RWPE1 (cell line): ENCODE measurements around the gene FAM229A.

Experiments
- CTCF ChIA-PET: fragments of 350-600 bp; sonication (Branson Sonifier 250); formaldehyde crosslinking; extraction: SDS; loops from one replicate; lab custom pipeline; 2021; lab: Yijun Ruan, JAX
- POLR2A ChIA-PET: fragments of 400-600 bp; formaldehyde crosslinking; extraction: SDS; loops from one replicate; lab custom pipeline; 2020; ENCODE audit warnings: antibody characterized with exemption; ENCODE audit not compliant: low non-redundant PET; lab: Yijun Ruan, JAX
- DNase-seq: peaks from one replicate; pipeline ENCODE4 v3.0.0; 2012; ENCODE audit warnings: low spot score
- H3K27ac ChIP-seq: fragments of 450-650 bp; 2 replicates; pipeline ENCODE4 v1.5.1; 2017
- TF ChIP-seq, protein P1 (sequence below): fragments of 450-650 bp; conservative IDR thresholded peaks from 2 replicates; pipeline ENCODE4 v1.5.1; 2017; ENCODE audit warnings: low read depth, mild to moderate bottlenecking

FAM229A gene

DNA sequence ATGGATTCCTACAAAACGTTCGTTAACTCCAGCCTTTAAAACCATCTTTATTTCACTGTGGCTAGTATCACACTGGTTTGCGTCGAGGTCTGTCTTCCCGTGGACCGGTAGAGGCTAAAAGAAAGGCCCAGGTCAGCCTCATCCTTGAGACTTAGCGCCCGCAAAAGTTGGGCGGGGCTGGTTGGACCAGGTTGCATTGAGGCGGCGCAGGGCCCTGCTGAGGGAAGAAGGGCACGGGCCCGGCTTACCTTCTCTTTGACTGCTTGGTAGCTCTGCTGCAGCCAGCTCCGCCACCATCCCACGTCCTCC is 31.5 kb upstream of the FAM229A start:
- peak overlapping the region; percentile 85 for H3K27ac ChIP-seq
- DNase-seq = peak; percentile 51
- POLR2A ChIA-PET = interaction anchor here (0.6 kb wide), 1 partner anchor 116 kb away, joined by 5 read pairs; no protein-coding TSS in a partner anchor
- TF ChIP-seq, protein P1, sequence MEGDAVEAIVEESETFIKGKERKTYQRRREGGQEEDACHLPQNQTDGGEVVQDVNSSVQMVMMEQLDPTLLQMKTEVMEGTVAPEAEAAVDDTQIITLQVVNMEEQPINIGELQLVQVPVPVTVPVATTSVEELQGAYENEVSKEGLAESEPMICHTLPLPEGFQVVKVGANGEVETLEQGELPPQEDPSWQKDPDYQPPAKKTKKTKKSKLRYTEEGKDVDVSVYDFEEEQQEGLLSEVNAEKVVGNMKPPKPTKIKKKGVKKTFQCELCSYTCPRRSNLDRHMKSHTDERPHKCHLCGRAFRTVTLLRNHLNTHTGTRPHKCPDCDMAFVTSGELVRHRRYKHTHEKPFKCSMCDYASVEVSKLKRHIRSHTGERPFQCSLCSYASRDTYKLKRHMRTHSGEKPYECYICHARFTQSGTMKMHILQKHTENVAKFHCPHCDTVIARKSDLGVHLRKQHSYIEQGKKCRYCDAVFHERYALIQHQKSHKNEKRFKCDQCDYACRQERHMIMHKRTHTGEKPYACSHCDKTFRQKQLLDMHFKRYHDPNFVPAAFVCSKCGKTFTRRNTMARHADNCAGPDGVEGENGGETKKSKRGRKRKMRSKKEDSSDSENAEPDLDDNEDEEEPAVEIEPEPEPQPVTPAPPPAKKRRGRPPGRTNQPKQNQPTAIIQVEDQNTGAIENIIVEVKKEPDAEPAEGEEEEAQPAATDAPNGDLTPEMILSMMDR = no peak
- CTCF ChIA-PET = interaction anchor here (0.7 to 1.0 kb wide), 2 partner anchors 11 to 336 kb away, joined by 3 read pairs; no protein-coding TSS in a partner anchor

DNA sequence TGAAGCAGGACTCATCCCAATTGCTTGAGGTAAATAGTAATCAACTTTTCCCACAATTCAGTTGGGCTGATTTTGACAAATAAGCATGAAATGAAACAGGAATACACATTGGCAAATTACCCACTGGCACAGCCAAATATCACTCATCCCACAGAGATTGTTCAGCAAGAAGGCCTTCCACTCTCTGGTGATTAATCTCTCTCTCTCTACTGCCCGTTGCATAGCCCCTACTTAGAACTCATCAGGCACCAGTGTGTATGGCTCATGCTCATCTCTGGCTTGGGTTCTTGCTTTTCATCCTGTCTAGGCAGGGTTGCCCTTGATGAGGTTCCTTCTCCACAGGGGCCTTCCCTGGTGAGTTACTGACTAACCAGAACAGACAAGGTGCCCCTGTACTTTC is 30.9 kb upstream of the FAM229A start:
- TF ChIP-seq, protein P1 = no peak
- DNase-seq = no peak
- no peak overlapping the region for H3K27ac ChIP-seq
- CTCF ChIA-PET = no interaction called here
- POLR2A ChIA-PET = no interaction called here

DNA sequence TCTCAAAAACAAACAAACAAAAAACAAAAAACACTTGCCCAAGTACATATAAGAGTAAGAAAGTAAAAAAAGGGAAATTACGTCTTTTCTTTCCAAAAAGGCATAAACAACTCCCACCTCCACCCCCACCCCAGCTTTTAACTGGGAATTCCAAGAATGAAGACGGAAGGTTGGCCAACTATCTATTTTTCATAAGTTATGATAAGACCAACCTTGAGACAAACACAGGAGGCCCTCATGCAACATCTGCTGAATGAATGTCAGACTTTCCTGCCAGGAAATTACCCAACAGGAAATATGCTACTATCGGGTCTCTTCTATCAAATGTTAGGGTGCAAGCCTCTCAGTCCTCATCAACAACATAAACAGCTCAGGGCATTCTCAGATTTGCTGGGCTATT is 30.0 kb upstream of the FAM229A start:
- H3K27ac ChIP-seq = no peak overlapping the region
- DNase-seq = no peak
- TF ChIP-seq, protein P1 = no peak
- CTCF ChIA-PET = no interaction called here
- POLR2A ChIA-PET = no interaction called here

DNA sequence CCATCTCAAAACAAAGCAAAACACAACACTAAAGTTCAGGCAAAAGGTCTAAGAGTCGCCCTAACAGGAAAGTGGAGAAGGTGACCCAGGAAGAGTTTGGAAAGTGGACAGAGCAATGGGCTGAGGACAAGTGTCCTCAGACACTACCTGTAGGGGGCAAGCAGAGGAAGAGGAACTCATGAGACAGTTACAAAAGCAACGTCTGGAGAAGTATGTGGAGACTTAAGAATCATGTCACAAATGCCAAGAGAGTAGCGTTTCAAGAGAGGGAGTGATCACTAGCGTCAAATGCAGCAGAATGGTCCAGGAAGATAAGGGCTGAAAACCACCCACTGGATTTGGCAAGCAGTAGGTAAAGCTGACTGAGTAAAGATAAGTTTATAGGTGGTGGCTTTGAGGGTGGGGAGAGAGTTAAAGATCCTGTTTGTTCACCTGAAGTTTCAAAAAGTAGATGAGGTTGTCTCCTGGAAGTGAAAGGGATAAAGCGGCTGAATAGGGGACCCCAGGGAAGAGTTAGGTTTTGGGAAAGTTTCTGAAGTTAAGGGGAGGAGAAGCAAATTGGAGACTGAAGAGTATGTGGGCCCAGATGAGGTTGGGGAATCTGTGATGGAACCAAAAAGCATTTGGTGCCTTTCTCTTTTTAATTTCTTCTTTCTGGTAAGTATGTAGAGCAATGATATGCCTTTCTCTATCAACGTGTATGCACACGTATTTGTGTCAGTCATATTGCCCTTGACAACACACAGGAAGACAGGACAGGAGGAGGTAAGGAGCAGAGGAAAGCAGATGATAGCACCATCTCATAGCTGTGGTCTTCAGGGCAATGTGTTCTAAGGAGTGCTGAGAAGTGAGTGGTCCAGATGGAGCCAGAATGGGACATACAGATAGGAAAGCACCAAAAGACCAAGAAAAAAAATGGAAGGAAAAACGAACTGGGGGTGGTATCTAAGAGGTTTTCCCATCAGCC is 28.9 kb upstream of the FAM229A start:
- TF ChIP-seq, protein P1 = no peak
- DNase-seq = no peak
- CTCF ChIA-PET = interaction anchor here (0.7 kb wide), 1 partner anchor 123 kb away, joined by 3 read pairs; no protein-coding TSS in a partner anchor
- H3K27ac ChIP-seq = no peak overlapping the region
- POLR2A ChIA-PET = no interaction called here

DNA sequence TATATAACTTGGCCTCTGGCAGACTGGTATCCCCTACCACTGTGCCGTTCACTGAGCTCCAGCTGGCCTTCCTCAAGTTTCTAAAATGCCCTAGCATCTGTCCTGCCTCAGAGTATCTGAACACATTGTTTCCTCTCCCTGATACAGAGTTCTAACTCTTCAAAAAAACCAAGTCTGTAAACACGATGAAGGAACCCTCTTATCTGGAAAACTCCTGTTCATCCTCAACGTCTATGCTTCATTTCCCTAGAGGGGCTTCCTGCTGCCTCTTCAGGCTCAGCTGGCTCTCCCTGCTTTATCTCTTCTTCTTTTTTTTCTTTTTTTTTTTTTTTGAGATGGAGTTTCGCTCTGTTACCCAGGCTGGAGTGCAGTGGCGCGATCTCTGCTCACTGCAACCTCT is 26.4 kb upstream of the FAM229A start:
- ChIA-PET POLR2A (no interaction called here), CTCF (no interaction called here)
- DNase-seq = no peak
- no peak overlapping the region for H3K27ac ChIP-seq
- TF ChIP-seq, protein P1 = no peak

DNA sequence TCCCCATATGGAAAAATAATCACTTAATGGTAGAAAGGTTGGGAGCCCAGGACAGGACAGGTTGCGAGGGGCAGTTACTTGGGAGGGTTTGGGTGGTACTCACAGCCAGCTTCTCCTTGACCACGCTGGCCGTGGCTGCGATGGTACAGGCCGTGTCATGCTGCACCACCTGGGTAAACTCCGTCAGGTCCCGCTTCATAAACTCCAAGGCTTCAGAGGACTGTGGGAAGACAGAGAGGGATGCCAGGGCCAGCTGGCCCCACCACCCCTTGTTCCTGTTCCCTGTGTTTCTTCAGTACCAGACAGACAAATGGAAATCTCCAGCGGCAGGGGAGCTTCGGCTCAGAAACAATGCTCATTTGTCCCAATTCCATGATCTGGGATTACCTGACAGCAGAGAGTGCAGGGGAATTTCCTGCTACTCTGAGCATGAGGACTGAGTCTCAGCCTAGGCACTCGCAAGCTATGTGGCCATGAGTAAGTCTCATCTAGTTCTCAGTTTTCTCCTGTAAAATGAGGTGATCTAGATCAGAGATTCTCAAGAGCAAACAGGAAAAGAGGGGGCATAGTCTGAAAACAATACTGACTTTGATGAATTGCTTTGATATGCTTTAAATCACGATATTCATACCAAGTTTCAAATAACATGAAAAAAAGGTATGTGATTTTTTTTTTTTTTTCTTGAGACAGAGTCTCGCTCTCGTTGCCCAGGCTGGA is 24.5 kb upstream of the FAM229A start:
- peak overlapping the region; percentile 16; the same call in 1 of the 2 replicates for H3K27ac ChIP-seq
- TF ChIP-seq, protein P1 = no peak
- DNase-seq = no peak
- ChIA-PET CTCF (interaction anchor here (0.6 to 1.3 kb wide), 4 partner anchors 9 to 171 kb away, joined by 3 read pairs; partner anchors contain the start of gene TSSK3), POLR2A (no interaction called here)
